ENCODE measurements around the gene FBXO27.

GRCh38 chr19:39077323-39077722 lies 45.0 kb upstream of the FBXO27 start:
- TF ChIP-seq CTCF (IDR thresholded peaks at IDR 0.05) (no peak), POLR2A (IDR thresholded peaks at IDR 0.05) (no peak)

All from Peyer's patch (tissue), 4 donors.